CD4-positive, CD25-positive, alpha-beta regulatory T cell (primary cell): ENCODE measurements around the gene SDC4. TPM values are rescaled to one million over a fixed set of nuclear protein-coding genes. Genes with fewer than 3 reads are reported as not detected.

Source experiments
- ATAC-seq, 2 donors: fragments of 150-1000 bp; cut with Tn5 transposase; one replicate each; pipeline ENCODE4 v1.10.0; 2021; ENCODE audit warnings: low read depth in 2 of 2, moderate number of reproducible peaks in 2 of 2, moderate library complexity in 1 of 2
- DNase-seq, 3 donors: peaks; one replicate each; pipeline versions ENCODE4 v3.0.0 to v3.0.0-alpha.2; 2012 to 2022; ENCODE audit warnings: mixed read lengths in 1 of 3
- H3K27ac ChIP-seq: one replicate; pipeline ENCODE4 v1.7.0; 2013; ENCODE audit warnings: mild to moderate bottlenecking, low read length; ENCODE audit not compliant: insufficient read depth, poor library complexity, severe bottlenecking
- H3K27me3 ChIP-seq: one replicate; pipeline ENCODE4 v1.7.0; 2013; ENCODE audit warnings: low read length; ENCODE audit not compliant: control insufficient read depth, insufficient read depth
- H3K36me3 ChIP-seq: one replicate; pipeline ENCODE4 v1.7.0; 2013; ENCODE audit warnings: mild to moderate bottlenecking, low read length, moderate library complexity; ENCODE audit not compliant: control insufficient read depth, insufficient read depth
- H3K4me1 ChIP-seq: 2 replicates; pipeline ENCODE4 v1.7.0; 2013; ENCODE audit warnings: mild to moderate bottlenecking, low read length; ENCODE audit not compliant: insufficient read depth, control insufficient read depth, poor library complexity, severe bottlenecking
- H3K4me3 ChIP-seq: one replicate; pipeline ENCODE4 v1.7.0; 2013; ENCODE audit warnings: low read depth, mild to moderate bottlenecking, low read length, moderate library complexity
- H3K9me3 ChIP-seq, 2 experiments: 1 replicate in 1 of 2; 2 replicates in 1 of 2; pipeline ENCODE4 v1.7.0; 2013; ENCODE audit warnings: low read length in 2 of 2, mild to moderate bottlenecking in 1 of 2, moderate library complexity in 1 of 2; ENCODE audit not compliant: control insufficient read depth in 2 of 2
- H3K27ac Mint-ChIP-seq, 3 donors: one replicate each; pipeline ENCODE4 v1.8.0; 2020 to 2022; ENCODE audit warnings: mild to moderate bottlenecking in 3 of 3, mixed read lengths in 3 of 3, moderate library complexity in 2 of 3
- H3K27me3 Mint-ChIP-seq: one replicate; pipeline ENCODE4 v1.8.0; 2022; ENCODE audit warnings: mild to moderate bottlenecking, mixed read lengths
- H3K36me3 Mint-ChIP-seq: one replicate; pipeline ENCODE4 v1.8.0; 2020; ENCODE audit warnings: mixed read lengths
- H3K4me1 Mint-ChIP-seq, 4 donors: one replicate each; pipeline ENCODE4 v1.8.0; 2020 to 2022; ENCODE audit warnings: mixed read lengths in 4 of 4, mild to moderate bottlenecking in 1 of 4
- H3K4me3 Mint-ChIP-seq, 4 donors: one replicate each; pipeline ENCODE4 v1.8.0; 2020 to 2022; ENCODE audit warnings: mild to moderate bottlenecking in 4 of 4, mixed read lengths in 4 of 4, moderate library complexity in 3 of 4
- H3K9me3 Mint-ChIP-seq, 7 donors: one replicate each; pipeline ENCODE4 v1.8.0; 2020 to 2022; ENCODE audit warnings: mixed read lengths in 7 of 7, mild to moderate bottlenecking in 3 of 7, moderate library complexity in 2 of 7
- polyA plus RNA-seq, 4 donors: library from polyadenylated mRNA; unstranded; fragments of 300-500 nt; fragmentation: Illumina TruSeq; gene quantifications; one replicate each; pipeline ENCODE4 v1.2.3, GENCODE V29; 2021
- total RNA-seq: library from RNA; stranded (reverse); gene quantifications from one replicate; pipeline ENCODE4 v1.2.3, GENCODE V29; 2022

Gene SDC4
- total and polyA plus RNA-seq, 5 donors from 2014 or later: 2.2 to 8.2 (median 4.1) TPM

GRCh38 chr20:45370571-45371160, 22.4 kb upstream of the SDC4 start:
- Histone ChIP-seq H3K27ac (no peak overlapping the region), H3K27me3 (no peaks in the 10 kb centered on the region), H3K9me3 (no peaks in the 10 kb centered on the region), H3K36me3 (peaks cover 22% of the 10 kb centered on the region), H3K4me1 (peaks cover 34% of the 10 kb centered on the region), H3K4me3 (no peak overlapping the region)
- Mint-ChIP-seq H3K27me3 (no peaks in the 10 kb centered on the region), H3K4me3 (peak overlapping the region in 3 of 4 donors; percentile 7 to 62 (median 41)), H3K36me3 (peaks cover 17% of the 10 kb centered on the region), H3K4me1 (peaks cover 14 to 71% (median 37%) of the 10 kb centered on the region in 4 donors), H3K9me3 (peaks cover 0 to 3% (median 0%) of the 10 kb centered on the region in 7 donors), H3K27ac (no peak overlapping the region)
- ATAC-seq: no peak
- DNase-seq: no peak

GRCh38 chr20:45368221-45368980, 20.2 kb upstream of the SDC4 start:
- no peaks in the 10 kb centered on the region for H3K9me3 ChIP-seq
- peaks cover 14 to 75% (median 50%) of the 10 kb centered on the region in 4 donors for H3K4me1 Mint-ChIP-seq
- H3K36me3 ChIP-seq: peaks cover 26% of the 10 kb centered on the region
- peaks cover 22% of the 10 kb centered on the region for H3K36me3 Mint-ChIP-seq
- peak overlapping the region; percentile 26 to 73 (median 70) for H3K27ac Mint-ChIP-seq
- no peaks in the 10 kb centered on the region for H3K27me3 ChIP-seq
- H3K27ac ChIP-seq: peak overlapping the region; percentile 63
- DNase-seq (peak; percentile 18 to 77 (median 53)), ATAC-seq (peak; percentile 64 to 69)
- H3K4me3 Mint-ChIP-seq: peak overlapping the region; percentile 41 to 59 (median 52)
- peaks cover 0 to 3% (median 0%) of the 10 kb centered on the region in 7 donors for H3K9me3 Mint-ChIP-seq
- H3K4me3 ChIP-seq: peak overlapping the region; percentile 8
- H3K4me1 ChIP-seq: peaks cover 52% of the 10 kb centered on the region
- no peaks in the 10 kb centered on the region for H3K27me3 Mint-ChIP-seq

GRCh38 chr20:45367126-45367525, 18.9 kb upstream of the SDC4 start:
- Histone ChIP-seq H3K9me3 (no peaks in the 10 kb centered on the region), H3K27ac (peak overlapping the region; percentile 63), H3K36me3 (peaks cover 26% of the 10 kb centered on the region), H3K4me3 (no peak overlapping the region), H3K27me3 (no peaks in the 10 kb centered on the region), H3K4me1 (peaks cover 45% of the 10 kb centered on the region)
- H3K9me3 Mint-ChIP-seq: peaks cover 0 to under 1% (median 0%) of the 10 kb centered on the region in 7 donors
- DNase-seq (no peak), ATAC-seq (no peak)
- peak overlapping the region in 2 of 4 donors; percentile 59 to 76 for H3K4me3 Mint-ChIP-seq
- peak overlapping the region in 1 of 3 donors; percentile 96 for H3K27ac Mint-ChIP-seq
- no peaks in the 10 kb centered on the region for H3K27me3 Mint-ChIP-seq
- peaks cover 22% of the 10 kb centered on the region for H3K36me3 Mint-ChIP-seq
- peaks cover 17 to 73% (median 53%) of the 10 kb centered on the region in 4 donors for H3K4me1 Mint-ChIP-seq

- H3K9me3 ChIP-seq: no peaks in the 10 kb centered on the region
- DNase-seq (no peak), ATAC-seq (no peak)
- no peaks in the 10 kb centered on the region for H3K27me3 Mint-ChIP-seq
- peaks cover 22% of the 10 kb centered on the region for H3K36me3 Mint-ChIP-seq
- peak overlapping the region in 1 of 4 donors; percentile 76 for H3K4me3 Mint-ChIP-seq
- peak overlapping the region; percentile 63 for H3K27ac ChIP-seq
- no peaks in the 10 kb centered on the region for H3K27me3 ChIP-seq
- H3K4me1 Mint-ChIP-seq: peaks cover 17 to 69% (median 51%) of the 10 kb centered on the region in 4 donors
- peak overlapping the region in 1 of 3 donors; percentile 96 for H3K27ac Mint-ChIP-seq
- H3K9me3 Mint-ChIP-seq: no peaks in the 10 kb centered on the region
- H3K36me3 ChIP-seq: peaks cover 26% of the 10 kb centered on the region
- H3K4me1 ChIP-seq: peaks cover 44% of the 10 kb centered on the region
- no peak overlapping the region for H3K4me3 ChIP-seq
Observed at GRCh38 chr20:45366631-45367030, 18.4 kb upstream of the SDC4 start.

GRCh38 chr20:45366192-45366591, 18.0 kb upstream of the SDC4 start:
- peak overlapping the region in 1 of 3 donors; percentile 41 for H3K27ac Mint-ChIP-seq
- Histone ChIP-seq H3K27me3 (no peaks in the 10 kb centered on the region), H3K36me3 (peaks cover 26% of the 10 kb centered on the region), H3K9me3 (no peaks in the 10 kb centered on the region), H3K4me1 (peaks cover 44% of the 10 kb centered on the region), H3K4me3 (no peak overlapping the region), H3K27ac (no peak overlapping the region)
- H3K9me3 Mint-ChIP-seq: no peaks in the 10 kb centered on the region
- H3K4me3 Mint-ChIP-seq: peak overlapping the region in 1 of 4 donors; percentile 76
- DNase-seq (no peak), ATAC-seq (no peak)
- no peaks in the 10 kb centered on the region for H3K27me3 Mint-ChIP-seq
- peaks cover 22% of the 10 kb centered on the region for H3K36me3 Mint-ChIP-seq
- H3K4me1 Mint-ChIP-seq: peaks cover 17 to 65% (median 47%) of the 10 kb centered on the region in 4 donors

GRCh38 chr20:45365444-45365970, 17.3 kb upstream of the SDC4 start:
- H3K27me3 ChIP-seq: no peaks in the 10 kb centered on the region

GRCh38 chr20:45363611-45364492, 15.6 kb upstream of the SDC4 start:
- no peaks in the 10 kb centered on the region for H3K27me3 ChIP-seq
- DNase-seq: no peak
- Mint-ChIP-seq H3K9me3 (no peaks in the 10 kb centered on the region), H3K4me1 (peaks cover 17 to 56% (median 40%) of the 10 kb centered on the region in 4 donors), H3K27me3 (no peaks in the 10 kb centered on the region), H3K36me3 (peaks cover 22% of the 10 kb centered on the region), H3K4me3 (peak overlapping the region; percentile 85 to 99 (median 97)), H3K27ac (peak overlapping the region; percentile 97 to 99 (median 99))
- no peak for ATAC-seq
- peaks cover 44% of the 10 kb centered on the region for H3K4me1 ChIP-seq
- no peaks in the 10 kb centered on the region for H3K9me3 ChIP-seq
- peak overlapping the region; percentile 98 for H3K27ac ChIP-seq
- peaks cover 26% of the 10 kb centered on the region for H3K36me3 ChIP-seq
- H3K4me3 ChIP-seq: peak overlapping the region; percentile 92

More at GRCh38 chr20:45365444-45365970, 17.3 kb upstream of the SDC4 start:
- ATAC-seq (no peak), DNase-seq (no peak)
- no peak overlapping the region for H3K27ac ChIP-seq
- Mint-ChIP-seq H3K9me3 (no peaks in the 10 kb centered on the region), H3K27ac (peak overlapping the region in 2 of 3 donors; percentile 41 to 68), H3K4me1 (peaks cover 17 to 62% (median 43%) of the 10 kb centered on the region in 4 donors), H3K4me3 (peak overlapping the region; percentile 44 to 76 (median 52)), H3K27me3 (no peaks in the 10 kb centered on the region), H3K36me3 (peaks cover 22% of the 10 kb centered on the region)
- peaks cover 26% of the 10 kb centered on the region for H3K36me3 ChIP-seq
- peaks cover 44% of the 10 kb centered on the region for H3K4me1 ChIP-seq
- H3K9me3 ChIP-seq: no peaks in the 10 kb centered on the region
- no peak overlapping the region for H3K4me3 ChIP-seq
